Kidney epithelial cell (primary cell): ENCODE results near the gene MACROD2. TPM values are rescaled to one million over a fixed set of nuclear protein-coding genes. Genes with fewer than 3 reads are reported as not detected.

Source experiments
- DNase-seq: peaks from one replicate; pipeline ENCODE4 v3.0.0-alpha.2; 2010; ENCODE audit warnings: low read depth
- H3K27me3 ChIP-seq: 2 replicates; pipeline ENCODE4 v1.6.0; 2011; ENCODE audit warnings: low read length; ENCODE audit not compliant: control insufficient read depth, insufficient read depth
- H3K36me3 ChIP-seq: 2 replicates; pipeline ENCODE4 v1.5.1; 2011; ENCODE audit warnings: low read length; ENCODE audit not compliant: control insufficient read depth, insufficient read depth
- H3K4me3 ChIP-seq: 2 replicates; pipeline ENCODE4 v1.5.1; 2011; ENCODE audit warnings: low read depth, mild to moderate bottlenecking, control low read depth, low read length
- CTCF ChIP-seq: IDR thresholded peaks from 2 replicates; pipeline ENCODE4 v1.5.1; 2011; ENCODE audit warnings: mild to moderate bottlenecking, moderate library complexity, low read length, control low read depth, inconsistent platforms; ENCODE audit not compliant: insufficient read depth, poor library complexity, severe bottlenecking
- total RNA-seq: library from RNA; depleted of rRNA; stranded (reverse); fragments of >200 nt; gene quantifications from 2 replicates; pipeline ENCODE4 v1.2.3, GENCODE V29; 2015

The MACROD2 gene
- total RNA-seq, 1 donor from 2014 or later, result 0.79 TPM

GRCh38 chr20:14902432-14903089 lies 907.2 kb downstream of the MACROD2 start:
- no peak for DNase-seq
- no peaks in the 10 kb centered on the region for H3K27me3 ChIP-seq
- no peaks in the 10 kb centered on the region for H3K36me3 ChIP-seq

DNA sequence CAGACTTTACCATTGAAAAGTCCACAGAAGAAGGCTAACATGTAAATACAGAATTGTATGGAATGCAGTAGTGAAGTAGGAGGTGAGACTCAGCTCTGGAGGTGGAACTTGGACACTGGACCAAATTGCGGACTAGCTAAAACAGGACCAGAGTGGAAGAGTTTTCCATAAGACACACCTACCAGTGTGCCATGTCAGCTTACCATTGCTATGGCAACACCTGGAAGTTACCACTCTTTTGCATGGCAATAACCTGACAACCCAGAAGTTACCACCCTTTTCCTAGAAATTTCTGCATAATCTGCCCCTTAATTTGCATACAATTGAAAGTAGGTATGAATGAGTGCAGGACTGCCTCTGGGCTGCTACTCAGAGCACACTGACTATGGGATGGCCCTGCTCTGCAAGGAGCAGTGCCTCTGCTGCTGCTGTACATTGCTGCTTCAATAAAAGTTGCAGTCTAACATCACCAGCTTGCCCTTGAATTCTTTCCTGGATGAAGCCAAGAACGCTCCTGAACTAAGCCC lies 911.7 kb downstream of the MACROD2 start:
- H3K36me3 ChIP-seq, result no peaks in the 10 kb centered on the region
- TF ChIP-seq CTCF, result no peak
- DNase-seq, result no peak
- no peaks in the 10 kb centered on the region for H3K27me3 ChIP-seq
- H3K4me3 ChIP-seq, result no peak overlapping the region

More at GRCh38 chr20:14902432-14903089, 907.2 kb downstream of the MACROD2 start:
- TF ChIP-seq CTCF, result no peak
- H3K4me3 ChIP-seq, result no peak overlapping the region

DNA sequence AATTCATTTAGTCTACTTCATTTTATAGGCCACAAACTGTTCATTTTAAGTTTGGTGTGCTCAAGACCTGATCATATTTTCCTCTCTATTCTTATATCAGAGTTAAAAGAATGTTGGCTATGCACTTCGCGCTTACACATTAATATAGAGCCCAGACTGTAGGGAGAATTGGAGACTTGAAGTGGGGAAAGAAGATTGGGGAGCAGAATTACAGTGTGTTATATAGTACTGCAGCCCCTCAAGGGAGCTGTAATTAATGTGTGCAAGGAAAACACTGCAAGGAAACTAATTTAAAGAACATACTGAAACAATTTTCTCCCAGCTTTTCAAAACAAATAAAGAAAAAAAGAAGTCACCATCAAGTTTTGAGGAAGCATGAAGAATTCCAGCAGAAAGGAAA lies 914.8 kb downstream of the MACROD2 start:
- TF ChIP-seq CTCF, result no peak
- H3K36me3 ChIP-seq, result no peaks in the 10 kb centered on the region
- no peaks in the 10 kb centered on the region for H3K27me3 ChIP-seq
- no peak overlapping the region for H3K4me3 ChIP-seq
- no peak for DNase-seq

DNA sequence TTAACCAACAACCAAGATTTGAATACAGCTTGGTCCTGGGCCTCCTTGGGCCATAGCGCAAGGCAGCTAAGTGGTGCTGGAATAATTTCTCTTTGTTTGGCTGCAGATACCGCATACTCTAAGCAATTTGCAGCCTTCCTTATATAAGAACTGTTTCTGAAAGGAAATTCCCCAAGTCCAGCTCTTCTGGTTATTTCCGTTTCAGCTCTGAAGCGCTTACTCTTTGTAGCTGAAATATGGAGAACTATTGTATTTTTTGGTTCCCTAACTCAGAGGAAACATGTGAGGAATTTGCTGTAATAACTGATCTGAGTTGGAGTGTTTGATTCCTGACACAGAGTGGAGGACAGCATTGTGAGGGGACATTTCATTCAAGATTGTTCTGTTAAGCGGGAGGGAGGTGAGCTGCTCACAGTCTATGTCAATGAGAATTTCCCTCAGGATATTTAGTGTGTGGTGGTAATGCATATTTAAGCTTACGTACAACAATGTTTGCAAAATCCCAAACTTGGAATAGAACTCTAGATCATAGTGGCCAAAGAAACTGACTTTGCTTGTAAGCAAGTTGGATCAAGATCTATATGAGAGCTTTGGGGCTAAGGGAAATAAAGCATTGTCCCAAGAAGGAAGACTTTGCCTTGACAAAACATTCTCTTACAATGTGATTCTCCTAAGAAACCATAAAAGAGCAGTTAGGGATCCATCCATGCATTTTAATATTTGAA lies 918.7 kb downstream of the MACROD2 start:
- Histone ChIP-seq H3K4me3 (no peak overlapping the region), H3K36me3 (no peaks in the 10 kb centered on the region), H3K27me3 (no peaks in the 10 kb centered on the region)
- DNase-seq, result no peak
- TF ChIP-seq CTCF, result no peak

- no peak overlapping the region for H3K4me3 ChIP-seq
- no peak for DNase-seq
- H3K36me3 ChIP-seq, result no peaks in the 10 kb centered on the region
- TF ChIP-seq CTCF, result no peak
- no peaks in the 10 kb centered on the region for H3K27me3 ChIP-seq
Measured at GRCh38 chr20:14914633-14915032, 919.3 kb downstream of the MACROD2 start.
